ENCODE measurements around the gene CD22. TPM values are rescaled to one million over a fixed set of nuclear protein-coding genes. Genes with fewer than 3 reads are reported as not detected.

Gene CD22
- total and polyA plus RNA-seq, 2 of the 13 experiments (the other 11 are each of a cell fraction or from before 2014, with no cell fraction given), result 0.71 to 1.7 TPM

GRCh38 chr19:35316560-35316959, 12.4 kb upstream of the CD22 start (continued):
- TF ChIP-seq ZNF609 (CRISPR knock-in tag; IDR thresholded peaks at IDR 0.05; ENCODE audit: borderline replicate concordance), result peak; percentile 36; the same call in 1 of the 2 replicates
- TF ChIP-seq ZKSCAN5 (CRISPR knock-in tag; IDR thresholded peaks at IDR 0.05), result no peak
- 0 out of 2 replicates have a peak, but pooled peaks have one; percentile 41 for TF ChIP-seq PHF21A (CRISPR knock-in tag; IDR thresholded peaks at IDR 0.05)
- peak; percentile 75; the same call in 1 of the 2 replicates for TF ChIP-seq KDM5B (CRISPR knock-in tag; IDR thresholded peaks at IDR 0.05; ENCODE audit: borderline replicate concordance)
- 0 out of 2 replicates have a peak, but pooled peaks have one; percentile 57 for TF ChIP-seq ZNF317 (CRISPR knock-in tag; IDR thresholded peaks at IDR 0.05)
- TF ChIP-seq SALL1 (CRISPR knock-in tag; IDR thresholded peaks at IDR 0.05), result peak; percentile 82
- TF ChIP-seq SPEN (CRISPR knock-in tag; IDR thresholded peaks at IDR 0.05; ENCODE audit: low read depth), result peak; percentile 25; the same call in 1 of the 2 replicates
- peak; percentile 50 for TF ChIP-seq SAP130 (CRISPR knock-in tag; IDR thresholded peaks at IDR 0.05; ENCODE audit: low read depth)
- no peak for TF ChIP-seq LCORL (IDR thresholded peaks at IDR 0.05)
- TF ChIP-seq LCORL (CRISPR knock-in tag; IDR thresholded peaks at IDR 0.05), result peak; percentile 83; the same call in 1 of the 2 replicates
- TF ChIP-seq EP300 (IDR thresholded peaks at IDR 0.05; ENCODE audit: low read depth in 2 of 2, low read length in 2 of 2), result peak; percentile 76 to 82; a peak in 3 of 4 replicates
- TF ChIP-seq EP300 (CRISPR knock-in tag; IDR thresholded peaks at IDR 0.05; ENCODE audit: borderline replicate concordance), result peak; percentile 30; the same call in 1 of the 2 replicates
- TF ChIP-seq MED8 (CRISPR knock-in tag; IDR thresholded peaks at IDR 0.05; ENCODE audit: insufficient replicate concordance), result peak; percentile 24
- peak; percentile 68; the same call in 1 of the 2 replicates for TF ChIP-seq FOXO1 (CRISPR knock-in tag; IDR thresholded peaks at IDR 0.05)
- TF ChIP-seq ZNF556 (CRISPR knock-in tag; IDR thresholded peaks at IDR 0.05; ENCODE audit: borderline replicate concordance), result 0 out of 2 replicates have a peak, but pooled peaks have one; percentile 37
- TF ChIP-seq ZNF275 (CRISPR knock-in tag; IDR thresholded peaks at IDR 0.05; ENCODE audit: borderline replicate concordance), result no peak
- TF ChIP-seq ZSCAN12 (CRISPR knock-in tag; IDR thresholded peaks at IDR 0.05), result no peak
- peak; percentile 33; the same call in 1 of the 2 replicates for TF ChIP-seq PATZ1 (CRISPR knock-in tag; IDR thresholded peaks at IDR 0.05)
- peak; percentile 64 for TF ChIP-seq MED1 (CRISPR knock-in tag; IDR thresholded peaks at IDR 0.05)

Data from HepG2 (cell line).